ENCODE data around the gene FGF14.

The FGF14 gene

GRCh38 chr13:101955764-101956163 lies 446.1 kb downstream of the FGF14 start:
- DNase-seq (ENCODE audit: low read depth): no peak
- no peak for TF ChIP-seq CTCF (conservative IDR thresholded peaks at IDR 0.05; ENCODE audit: low read length)
- H3K4me3 ChIP-seq (ENCODE audit: low read length): no peak overlapping the region

DNA sequence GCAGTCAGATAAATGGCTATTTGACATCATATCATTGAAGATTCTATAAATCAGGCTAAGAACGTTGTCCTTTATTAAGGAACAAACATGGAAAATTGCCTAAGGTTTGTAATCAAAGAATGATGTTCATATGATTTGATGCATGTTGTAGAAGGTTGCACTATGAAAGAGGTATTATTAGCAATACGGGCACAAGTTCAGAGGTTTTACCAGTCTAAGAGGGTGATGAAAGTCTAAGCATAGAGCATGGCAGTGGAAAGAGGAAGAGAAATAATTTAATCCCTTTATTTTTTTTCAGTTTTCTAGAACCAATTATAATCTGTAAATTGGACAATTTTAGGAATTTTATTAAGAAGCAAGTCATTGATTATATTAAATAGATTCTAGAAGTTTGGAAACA lies 450.7 kb downstream of the FGF14 start:
- DNase-seq (ENCODE audit: low read depth): no peak
- H3K4me3 ChIP-seq (ENCODE audit: low read length): no peak overlapping the region
- TF ChIP-seq CTCF (conservative IDR thresholded peaks at IDR 0.05; ENCODE audit: low read length): no peak

DNA sequence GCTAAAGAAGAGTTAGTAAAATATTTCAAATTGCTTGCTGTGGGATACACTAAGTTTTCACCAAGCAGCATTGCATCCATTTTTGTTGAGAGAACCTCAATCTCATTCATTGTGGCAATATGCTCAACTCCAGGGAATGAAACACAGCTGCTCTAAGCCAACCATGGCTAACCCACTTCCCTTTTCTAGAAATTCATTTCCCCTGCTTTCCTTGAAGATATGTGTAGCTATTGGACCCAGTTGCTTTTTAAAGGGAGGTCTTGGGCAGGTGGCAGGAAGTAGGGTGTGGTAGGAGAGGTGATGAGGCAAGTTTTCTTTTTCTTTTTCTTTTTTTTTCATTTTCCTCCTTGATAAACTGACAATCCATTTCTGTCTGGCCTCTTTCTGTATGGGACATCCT lies 452.2 kb downstream of the FGF14 start:
- no peak overlapping the region for H3K4me3 ChIP-seq (ENCODE audit: low read length)
- DNase-seq (ENCODE audit: low read depth): no peak
- TF ChIP-seq CTCF (conservative IDR thresholded peaks at IDR 0.05; ENCODE audit: low read length): no peak

- DNase-seq (ENCODE audit: low read depth): no peak
- H3K4me3 ChIP-seq (ENCODE audit: low read length): no peak overlapping the region
- no peak for TF ChIP-seq CTCF (conservative IDR thresholded peaks at IDR 0.05; ENCODE audit: low read length)
These were observed 455.4 kb downstream of the FGF14 start for GRCh38 chr13:101946401-101946800.

DNA sequence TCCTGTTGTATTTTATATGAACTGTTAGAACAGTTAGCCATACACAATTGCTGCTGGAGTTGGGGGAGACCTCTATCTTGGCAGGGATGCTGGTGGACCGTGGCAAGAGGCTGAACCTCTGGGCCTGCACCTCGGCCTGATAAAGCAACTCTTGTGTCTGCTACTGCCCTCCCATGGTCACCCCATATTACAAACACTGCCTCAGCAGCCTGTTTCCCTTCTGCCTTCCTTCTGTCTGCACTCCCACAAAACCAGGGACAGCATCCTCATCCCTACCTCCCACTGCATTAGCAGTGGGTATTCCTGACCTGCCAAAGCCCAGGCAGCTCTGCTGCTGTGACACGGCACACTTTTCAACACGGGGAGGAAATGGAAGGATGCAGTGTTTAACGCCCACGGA lies 456.4 kb downstream of the FGF14 start:
- no peak for TF ChIP-seq CTCF (conservative IDR thresholded peaks at IDR 0.05; ENCODE audit: low read length)
- H3K4me3 ChIP-seq (ENCODE audit: low read length): no peak overlapping the region
- no peak for DNase-seq (ENCODE audit: low read depth)

DNA sequence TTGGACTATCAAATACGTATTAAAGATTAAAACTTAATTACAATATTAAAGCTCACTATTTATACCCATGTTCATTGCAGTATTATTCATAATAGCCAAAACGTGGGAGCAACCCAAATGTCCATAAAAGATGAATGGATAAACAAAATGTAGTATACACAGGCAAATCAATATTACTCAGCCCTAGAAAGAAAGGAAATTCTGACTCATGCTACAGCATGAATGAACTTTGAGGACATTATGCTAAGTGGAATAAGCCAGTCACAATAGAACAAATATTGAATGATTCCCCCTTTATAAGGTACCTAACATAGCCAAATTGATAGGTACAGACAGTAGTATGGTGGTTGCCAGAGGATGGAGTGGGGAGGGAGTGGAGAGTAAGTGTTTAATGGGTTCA lies 457.3 kb downstream of the FGF14 start:
- no peak for TF ChIP-seq CTCF (conservative IDR thresholded peaks at IDR 0.05; ENCODE audit: low read length)
- no peak overlapping the region for H3K4me3 ChIP-seq (ENCODE audit: low read length)
- DNase-seq (ENCODE audit: low read depth): no peak

GRCh38 chr13:101942535-101943157 lies 459.2 kb downstream of the FGF14 start:
- DNase-seq (ENCODE audit: low read depth): no peak
- no peak overlapping the region for H3K4me3 ChIP-seq (ENCODE audit: low read length)
- no peak for TF ChIP-seq CTCF (conservative IDR thresholded peaks at IDR 0.05; ENCODE audit: low read length)
